Measurements from ENCODE around the gene CACNA1C.

DNA sequence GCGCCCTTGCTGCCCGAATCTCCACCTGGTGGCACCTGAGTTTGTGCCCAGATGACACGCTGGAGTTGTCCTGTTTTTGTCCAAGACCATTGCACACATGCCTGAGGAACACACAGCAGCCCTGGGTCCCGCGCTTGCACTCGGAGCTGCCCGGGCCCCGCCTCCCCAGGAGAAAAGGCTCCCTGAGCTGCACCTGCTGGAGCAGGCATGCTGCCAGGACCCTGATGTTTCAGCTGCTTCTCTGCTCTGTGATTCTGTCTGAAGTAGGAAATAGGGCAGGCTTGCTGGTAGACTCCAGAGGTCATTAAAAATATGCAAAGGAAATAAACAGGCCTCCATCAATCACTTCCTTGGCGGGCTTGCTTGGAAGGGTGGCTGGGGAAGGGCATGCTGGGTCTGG lies 271.6 kb downstream of the CACNA1C start:
- TF ChIP-seq, protein P1, sequence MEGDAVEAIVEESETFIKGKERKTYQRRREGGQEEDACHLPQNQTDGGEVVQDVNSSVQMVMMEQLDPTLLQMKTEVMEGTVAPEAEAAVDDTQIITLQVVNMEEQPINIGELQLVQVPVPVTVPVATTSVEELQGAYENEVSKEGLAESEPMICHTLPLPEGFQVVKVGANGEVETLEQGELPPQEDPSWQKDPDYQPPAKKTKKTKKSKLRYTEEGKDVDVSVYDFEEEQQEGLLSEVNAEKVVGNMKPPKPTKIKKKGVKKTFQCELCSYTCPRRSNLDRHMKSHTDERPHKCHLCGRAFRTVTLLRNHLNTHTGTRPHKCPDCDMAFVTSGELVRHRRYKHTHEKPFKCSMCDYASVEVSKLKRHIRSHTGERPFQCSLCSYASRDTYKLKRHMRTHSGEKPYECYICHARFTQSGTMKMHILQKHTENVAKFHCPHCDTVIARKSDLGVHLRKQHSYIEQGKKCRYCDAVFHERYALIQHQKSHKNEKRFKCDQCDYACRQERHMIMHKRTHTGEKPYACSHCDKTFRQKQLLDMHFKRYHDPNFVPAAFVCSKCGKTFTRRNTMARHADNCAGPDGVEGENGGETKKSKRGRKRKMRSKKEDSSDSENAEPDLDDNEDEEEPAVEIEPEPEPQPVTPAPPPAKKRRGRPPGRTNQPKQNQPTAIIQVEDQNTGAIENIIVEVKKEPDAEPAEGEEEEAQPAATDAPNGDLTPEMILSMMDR (IDR thresholded peaks at IDR 0.05), result no peak
- no peak for TF ChIP-seq POLR2A (IDR thresholded peaks at IDR 0.05)

All from tibial nerve (tissue), 3 donors.